ENCODE measurements around the gene TACC2.

The TACC2 gene

GRCh38 chr10:122172361-122173008 is 183.5 kb downstream of the TACC2 start:
- no peak overlapping the region for H2AFZ ChIP-seq (ENCODE audit: low read depth, low read length)
- H3K4me2 ChIP-seq (ENCODE audit: insufficient read depth, low read length), result no peak overlapping the region
- H3K36me3 ChIP-seq (ENCODE audit: insufficient read depth, low read length), result no peaks in the 10 kb centered on the region
- no peak overlapping the region for H3K27ac ChIP-seq (ENCODE audit: low read length)
- H3K79me2 ChIP-seq (ENCODE audit: insufficient read depth, low read length), result no peaks in the 10 kb centered on the region
- no peaks in the 10 kb centered on the region for H3K4me1 ChIP-seq (ENCODE audit: insufficient read depth, low read length)
- H3K4me3 ChIP-seq (ENCODE audit: low read depth in 1 of 2, low read length in 2 of 2), result no peak overlapping the region
- DNase-seq (no peak), ATAC-seq (ENCODE audit: insufficient read depth, low read depth) (no peak)
- no peaks in the 10 kb centered on the region for H3K9me3 ChIP-seq (ENCODE audit: insufficient read depth, low read length, severe bottlenecking)
- peaks cover 7% of the 10 kb centered on the region for H3K27me3 ChIP-seq (ENCODE audit: insufficient read depth, low read length, poor library complexity)
- no peaks in the 10 kb centered on the region for H4K20me1 ChIP-seq (ENCODE audit: insufficient read depth, low read length)
- no peak overlapping the region for H3K9ac ChIP-seq (ENCODE audit: low read depth, low read length)
- TF ChIP-seq EZH2 (IDR thresholded peaks at IDR 0.05; ENCODE audit: borderline replicate concordance, low read depth, low read length, severe bottlenecking), result no peak
- TF ChIP-seq CTCF (IDR thresholded peaks at IDR 0.05; ENCODE audit: borderline replicate concordance, extremely low read depth, low read length, poor library complexity, severe bottlenecking), result no peak

- Histone ChIP-seq H3K27me3 (ENCODE audit: insufficient read depth, low read length, poor library complexity) (peaks cover 4% of the 10 kb centered on the region), H3K9me3 (ENCODE audit: insufficient read depth, low read length, severe bottlenecking) (no peaks in the 10 kb centered on the region), H3K4me1 (ENCODE audit: insufficient read depth, low read length) (no peaks in the 10 kb centered on the region), H2AFZ (ENCODE audit: low read depth, low read length) (no peak overlapping the region), H3K4me2 (ENCODE audit: insufficient read depth, low read length) (no peak overlapping the region), H3K36me3 (ENCODE audit: insufficient read depth, low read length) (no peaks in the 10 kb centered on the region), H3K9ac (ENCODE audit: low read depth, low read length) (no peak overlapping the region), H3K4me3 (ENCODE audit: low read depth in 1 of 2, low read length in 2 of 2) (no peak overlapping the region), H3K79me2 (ENCODE audit: insufficient read depth, low read length) (no peaks in the 10 kb centered on the region), H3K27ac (ENCODE audit: low read length) (no peak overlapping the region), H4K20me1 (ENCODE audit: insufficient read depth, low read length) (no peaks in the 10 kb centered on the region)
- no peak for DNase-seq
- TF ChIP-seq CTCF (IDR thresholded peaks at IDR 0.05; ENCODE audit: borderline replicate concordance, extremely low read depth, low read length, poor library complexity, severe bottlenecking) (no peak), EZH2 (IDR thresholded peaks at IDR 0.05; ENCODE audit: borderline replicate concordance, low read depth, low read length, severe bottlenecking) (no peak)
- ATAC-seq (ENCODE audit: insufficient read depth, low read depth), result no peak
These were observed 184.4 kb downstream of the TACC2 start for GRCh38 chr10:122173337-122173736.

GRCh38 chr10:122173766-122174435 is 184.9 kb downstream of the TACC2 start:
- no peak overlapping the region for H3K4me2 ChIP-seq (ENCODE audit: insufficient read depth, low read length)
- H2AFZ ChIP-seq (ENCODE audit: low read depth, low read length), result no peak overlapping the region
- no peak overlapping the region for H3K4me3 ChIP-seq (ENCODE audit: low read depth in 1 of 2, low read length in 2 of 2)
- H3K27me3 ChIP-seq (ENCODE audit: insufficient read depth, low read length, poor library complexity), result peaks cover 4% of the 10 kb centered on the region
- no peaks in the 10 kb centered on the region for H3K4me1 ChIP-seq (ENCODE audit: insufficient read depth, low read length)
- no peaks in the 10 kb centered on the region for H3K79me2 ChIP-seq (ENCODE audit: insufficient read depth, low read length)
- no peaks in the 10 kb centered on the region for H3K36me3 ChIP-seq (ENCODE audit: insufficient read depth, low read length)
- H3K9ac ChIP-seq (ENCODE audit: low read depth, low read length), result no peak overlapping the region
- no peak for TF ChIP-seq CTCF (IDR thresholded peaks at IDR 0.05; ENCODE audit: borderline replicate concordance, extremely low read depth, low read length, poor library complexity, severe bottlenecking)
- H3K27ac ChIP-seq (ENCODE audit: low read length), result no peak overlapping the region
- H3K9me3 ChIP-seq (ENCODE audit: insufficient read depth, low read length, severe bottlenecking), result no peaks in the 10 kb centered on the region
- DNase-seq, result no peak
- no peak for ATAC-seq (ENCODE audit: insufficient read depth, low read depth)
- H4K20me1 ChIP-seq (ENCODE audit: insufficient read depth, low read length), result no peaks in the 10 kb centered on the region

Data from DND-41 (cell line).